Measurements from ENCODE around the gene MTMR11. TPM values are rescaled to one million over a fixed set of nuclear protein-coding genes. Genes with fewer than 3 reads are reported as not detected.

The MTMR11 gene
- 6.9 and 8.8 TPM in 2 replicates for total RNA-seq

GRCh38 chr1:149936170-149936991, at the start of gene MTMR11:
Gene MTMR11 (minus strand): TSS chr1:149936879. CDS start chr1:149936647, 232 bp downstream.

GRCh38 chr1:149927563-149928400, 8.9 kb downstream of the MTMR11 start, which contains the start of gene SF3B4:
Gene SF3B4 (minus strand): TSS chr1:149927803. CDS start chr1:149927759, 44 bp downstream.

GRCh38 chr1:149917571-149918144, 19.0 kb downstream of the MTMR11 start, which contains the start of gene SV2A:
Gene SV2A (minus strand): TSS chr1:149917844. CDS start chr1:149913840, 4,004 bp downstream.

GRCh38 chr1:149899460-149900284, 37.0 kb downstream of the MTMR11 start, which contains the start of gene BOLA1:
Gene BOLA1 (plus strand): TSS chr1:149899568. CDS start chr1:149900060, 492 bp downstream.

Other genes with a start within 250 kb of the MTMR11 start
- not detected in 2 replicates for gene FCGR1A, start 154.2 kb downstream of the MTMR11 start, total RNA-seq
- gene BOLA1, start 37.3 kb downstream of the MTMR11 start, total RNA-seq = 5.3 and 7.4 TPM in 2 replicates
- gene SV2A, start 19.0 kb downstream of the MTMR11 start, total RNA-seq = 0.66 and 2.9 TPM in 2 replicates
- gene SF3B4, start 9.1 kb downstream of the MTMR11 start, total RNA-seq = 21.5 and 23.1 TPM in 2 replicates
- 19.0 and 22.3 TPM in 2 replicates for gene OTUD7B, start 73.8 kb upstream of the MTMR11 start, total RNA-seq
- 35.4 and 42.6 TPM in 2 replicates for gene VPS45, start 130.9 kb upstream of the MTMR11 start, total RNA-seq
- gene PLEKHO1, start 213.0 kb upstream of the MTMR11 start, total RNA-seq = 28.6 and 33.2 TPM in 2 replicates